GM12872 (cell line): ENCODE data around the gene C1R.
A peak's percentile ranks its signal among the peaks of the same experiment; 100 is the strongest.

ENCODE experiments used
- TF ChIP-seq, protein P1 (sequence below): IDR thresholded peaks from 3 replicates; pipeline ENCODE4 v1.5.1; 2011; ENCODE audit warnings: low read depth, mild to moderate bottlenecking, low read length, moderate library complexity; ENCODE audit not compliant: insufficient read depth

Gene C1R

DNA sequence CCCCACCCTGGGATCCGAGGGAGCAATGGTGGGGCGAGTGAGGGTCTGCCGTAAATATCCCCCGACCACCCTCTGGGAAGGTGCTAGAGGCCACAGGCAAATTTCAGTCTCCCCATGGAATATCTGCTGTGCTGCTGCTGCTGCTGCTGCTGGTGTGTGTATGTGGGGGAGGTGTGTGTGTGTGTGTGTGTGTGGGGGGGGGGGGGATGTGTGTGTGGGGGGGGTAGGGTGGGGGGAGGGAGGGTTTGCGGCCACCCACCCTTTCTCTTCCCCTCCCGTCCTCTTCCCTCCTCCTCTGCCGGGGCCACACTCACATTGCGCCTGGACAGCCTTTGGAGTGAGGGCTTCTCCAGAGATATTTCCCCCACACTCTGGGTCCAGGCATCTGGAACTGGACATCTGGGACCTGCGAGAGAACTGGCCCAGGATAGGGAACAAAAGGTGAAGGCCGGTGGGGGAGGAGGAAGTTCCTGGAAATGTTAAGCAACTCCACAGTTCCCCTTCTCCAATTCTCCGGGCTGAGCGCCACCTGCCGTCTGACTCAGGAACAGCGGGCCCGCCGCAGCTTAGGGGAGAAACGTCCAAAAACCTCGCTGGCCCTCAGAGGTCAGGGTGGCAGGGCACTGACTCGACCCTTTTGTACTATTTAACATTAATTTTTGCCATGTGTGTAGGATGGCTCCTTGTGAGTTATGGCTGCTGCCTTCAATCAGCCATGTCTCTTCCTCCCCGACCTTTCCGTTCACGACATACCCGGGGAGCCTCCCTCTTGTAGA, 16.7 kb upstream of the C1R start, which contains the start of gene C1RL:
C1RL (minus strand) TSS at position 419 of the 776 bp plus-strand sequence; CDS start at position 385, 34 bp downstream.
- TF ChIP-seq, protein P1, sequence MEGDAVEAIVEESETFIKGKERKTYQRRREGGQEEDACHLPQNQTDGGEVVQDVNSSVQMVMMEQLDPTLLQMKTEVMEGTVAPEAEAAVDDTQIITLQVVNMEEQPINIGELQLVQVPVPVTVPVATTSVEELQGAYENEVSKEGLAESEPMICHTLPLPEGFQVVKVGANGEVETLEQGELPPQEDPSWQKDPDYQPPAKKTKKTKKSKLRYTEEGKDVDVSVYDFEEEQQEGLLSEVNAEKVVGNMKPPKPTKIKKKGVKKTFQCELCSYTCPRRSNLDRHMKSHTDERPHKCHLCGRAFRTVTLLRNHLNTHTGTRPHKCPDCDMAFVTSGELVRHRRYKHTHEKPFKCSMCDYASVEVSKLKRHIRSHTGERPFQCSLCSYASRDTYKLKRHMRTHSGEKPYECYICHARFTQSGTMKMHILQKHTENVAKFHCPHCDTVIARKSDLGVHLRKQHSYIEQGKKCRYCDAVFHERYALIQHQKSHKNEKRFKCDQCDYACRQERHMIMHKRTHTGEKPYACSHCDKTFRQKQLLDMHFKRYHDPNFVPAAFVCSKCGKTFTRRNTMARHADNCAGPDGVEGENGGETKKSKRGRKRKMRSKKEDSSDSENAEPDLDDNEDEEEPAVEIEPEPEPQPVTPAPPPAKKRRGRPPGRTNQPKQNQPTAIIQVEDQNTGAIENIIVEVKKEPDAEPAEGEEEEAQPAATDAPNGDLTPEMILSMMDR, result peak; percentile 97

DNA sequence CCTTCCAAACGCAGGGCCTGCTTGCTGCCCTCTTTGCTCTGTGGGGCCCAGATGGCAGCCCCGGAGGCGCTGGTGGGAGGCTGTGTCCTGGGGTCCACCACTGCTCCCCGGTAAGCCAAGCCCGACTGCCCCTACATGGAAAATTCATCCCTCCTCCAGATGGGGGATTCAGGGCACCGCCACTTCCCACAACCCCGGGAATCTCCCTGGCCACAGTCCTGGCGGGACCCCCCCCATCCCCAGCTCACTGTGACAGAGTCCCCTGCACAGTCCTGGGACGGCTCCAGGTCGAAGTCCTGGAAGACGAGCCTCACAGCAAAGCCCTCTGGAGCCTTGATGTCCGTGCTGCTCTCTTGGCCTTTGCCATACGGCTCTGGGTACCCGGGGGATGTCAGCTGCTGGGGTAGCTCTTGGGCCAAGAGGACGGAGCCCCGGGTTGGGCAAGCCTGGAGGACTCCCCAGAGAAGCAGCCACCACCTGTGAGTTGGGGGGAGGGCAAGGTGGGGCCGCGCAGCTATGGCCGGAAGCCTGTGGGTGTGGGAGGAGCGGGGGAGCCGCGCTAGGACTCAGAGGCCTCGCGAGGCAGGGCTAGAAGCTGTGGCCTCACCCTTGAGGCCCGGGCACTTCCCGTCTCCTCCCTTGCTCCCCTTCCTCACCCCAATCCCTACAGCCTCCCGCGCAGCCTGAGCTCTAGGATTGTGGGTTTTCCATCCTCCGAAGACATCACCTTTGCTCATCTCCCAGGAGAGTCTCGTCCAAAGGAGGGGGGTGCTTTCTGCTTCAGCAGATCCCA, 16.0 kb upstream of the C1R start:
- TF ChIP-seq, protein P1, result no peak

DNA sequence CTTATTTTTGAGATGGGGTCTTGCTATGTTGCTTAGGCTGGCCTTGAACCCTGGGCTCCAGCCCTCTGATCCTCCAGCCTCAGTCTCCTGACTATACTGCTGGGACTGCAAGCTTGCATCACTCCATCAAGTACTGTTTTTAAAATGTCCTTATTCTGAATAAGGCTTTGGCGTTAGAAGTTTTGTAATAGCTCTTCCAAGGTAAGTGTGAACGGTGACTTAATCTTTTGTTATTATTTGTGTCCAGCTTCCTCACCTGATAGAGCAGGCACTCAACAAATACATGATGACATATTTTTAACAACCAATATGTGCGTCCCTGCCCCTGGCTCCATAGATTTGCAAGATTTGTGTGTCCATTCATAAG, 15.4 kb upstream of the C1R start:
- TF ChIP-seq, protein P1, result no peak

DNA sequence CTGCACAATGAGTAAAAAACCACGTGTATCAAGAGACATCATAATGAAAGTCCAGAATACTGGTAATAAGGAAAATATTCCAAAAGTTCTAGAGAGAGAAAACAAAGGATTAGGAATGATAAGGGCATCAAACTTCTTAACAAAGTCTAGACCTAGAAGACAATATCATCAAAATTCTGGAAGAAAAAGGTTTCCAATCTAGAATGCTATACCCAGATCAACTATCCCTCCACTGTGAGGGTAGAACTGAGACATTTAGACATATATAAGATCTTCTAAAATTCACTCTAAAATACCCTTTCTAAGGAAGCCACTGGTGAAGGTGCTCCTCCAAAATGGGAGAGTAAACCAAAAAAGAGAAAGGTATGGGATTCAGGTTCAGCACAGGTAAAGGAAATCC, 13.8 kb upstream of the C1R start:
- TF ChIP-seq, protein P1, result no peak

DNA sequence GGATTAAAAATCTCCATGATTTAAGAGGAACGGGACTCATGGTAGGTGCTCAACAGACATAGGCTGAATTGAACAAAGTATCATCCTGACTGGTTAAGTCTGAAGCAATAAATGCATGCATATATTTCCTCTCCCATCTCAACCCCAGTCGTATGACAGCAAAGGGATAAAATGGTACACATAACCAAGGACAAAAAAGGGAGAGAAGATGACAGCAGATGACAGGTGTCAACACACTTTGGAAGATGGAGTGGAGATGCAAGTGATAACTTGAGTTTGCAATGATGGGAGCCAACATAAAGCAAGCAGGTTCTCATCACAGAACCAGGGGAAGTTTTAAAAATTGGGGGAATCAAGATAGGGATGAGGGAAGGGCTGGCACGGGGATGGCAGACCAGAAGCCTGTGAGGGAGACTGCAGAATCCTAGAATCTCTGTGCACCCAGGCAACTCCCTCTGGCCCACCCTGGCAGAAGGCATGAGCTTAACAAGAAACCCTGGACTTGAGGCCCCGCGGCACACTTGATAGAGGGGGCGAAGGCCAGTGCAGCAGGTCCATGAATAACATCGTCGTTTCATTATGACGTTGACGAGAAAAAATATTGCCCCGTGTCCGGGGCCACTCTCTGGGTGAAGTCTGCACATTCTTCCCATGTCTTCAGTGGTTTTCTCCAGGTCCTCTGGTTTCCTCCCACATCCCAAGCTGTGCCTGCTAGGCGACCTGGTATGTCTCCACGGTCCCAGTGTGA, 11.8 kb upstream of the C1R start:
- TF ChIP-seq, protein P1, result no peak

DNA sequence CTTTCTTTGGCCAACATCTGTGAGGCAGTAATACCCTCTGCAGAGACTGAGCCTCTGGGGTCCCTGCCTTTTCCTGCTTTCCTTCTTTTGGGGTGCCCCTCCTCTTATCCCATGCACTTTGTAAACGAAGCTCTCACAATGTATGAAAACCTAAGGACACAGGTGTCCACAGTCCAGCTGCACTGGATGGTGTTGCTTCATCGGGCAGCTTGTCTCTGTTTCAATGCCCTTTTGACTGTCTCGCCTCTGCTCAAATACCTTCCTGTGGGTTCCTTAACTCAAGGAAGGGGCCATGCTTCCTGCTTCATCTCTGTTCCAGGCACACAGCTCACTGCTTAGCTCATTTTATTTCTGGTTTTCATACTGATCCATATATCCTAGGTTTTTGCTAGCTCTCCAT, 10.3 kb upstream of the C1R start:
- TF ChIP-seq, protein P1, result no peak

DNA sequence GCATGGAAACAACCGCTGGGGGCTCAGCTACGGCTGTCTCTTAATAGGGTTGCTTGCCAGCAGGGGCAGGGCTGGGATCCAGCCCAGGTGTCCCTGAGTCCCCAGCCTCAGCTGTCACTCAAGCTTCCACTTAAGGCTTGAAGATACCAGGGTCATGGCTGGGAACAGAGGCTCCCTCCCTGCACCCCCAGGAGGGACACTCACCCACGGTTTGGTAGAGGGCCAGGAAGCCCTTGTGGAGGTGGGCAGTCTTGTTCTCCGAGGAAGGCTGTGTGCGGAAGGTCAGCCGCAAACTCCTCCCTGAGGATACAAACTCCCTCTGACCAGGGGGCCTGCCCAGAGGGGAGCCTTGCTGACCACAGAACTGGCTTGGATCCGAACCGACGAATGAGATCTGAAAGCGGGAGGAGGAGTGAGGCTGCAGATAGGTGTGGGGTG, 9.5 kb upstream of the C1R start:
- TF ChIP-seq, protein P1, result no peak
